HS-5 (cell line): ENCODE data around the gene NAA40.

ENCODE experiments used
- DNase-seq: peaks from one replicate; pipeline ENCODE4 v3.0.0-alpha.2; 2012; ENCODE audit warnings: low read depth

The NAA40 gene

GRCh38 chr11:63986932-63987513 lies 48.2 kb downstream of the NAA40 start:
- no peak for DNase-seq

GRCh38 chr11:63991558-63991957 lies 52.8 kb downstream of the NAA40 start:
- DNase-seq = no peak

DNA sequence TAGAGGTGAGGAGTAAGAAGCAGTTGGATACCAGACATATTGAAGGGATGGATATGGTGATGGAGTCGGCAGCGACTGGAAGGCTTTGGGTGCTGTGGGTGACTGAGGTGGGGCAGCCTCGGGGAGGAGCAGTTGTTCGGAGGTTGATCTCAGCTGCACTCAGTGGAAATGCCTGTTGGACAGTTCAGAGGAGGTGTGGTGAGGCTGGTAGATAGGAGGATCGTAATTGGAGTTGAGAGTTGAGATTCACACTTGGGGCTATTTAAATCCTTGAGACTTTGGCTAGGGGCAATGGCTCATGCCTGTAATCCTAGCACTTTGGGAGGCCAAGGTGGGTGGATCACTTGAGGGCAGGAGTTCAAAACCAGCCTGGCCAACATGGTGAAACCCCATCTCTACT lies 54.3 kb downstream of the NAA40 start:
- no peak for DNase-seq

- DNase-seq = no peak
Measured at GRCh38 chr11:63993993-63994392, 55.2 kb downstream of the NAA40 start.

GRCh38 chr11:63996512-63996911 lies 57.7 kb downstream of the NAA40 start:
- DNase-seq = no peak

DNA sequence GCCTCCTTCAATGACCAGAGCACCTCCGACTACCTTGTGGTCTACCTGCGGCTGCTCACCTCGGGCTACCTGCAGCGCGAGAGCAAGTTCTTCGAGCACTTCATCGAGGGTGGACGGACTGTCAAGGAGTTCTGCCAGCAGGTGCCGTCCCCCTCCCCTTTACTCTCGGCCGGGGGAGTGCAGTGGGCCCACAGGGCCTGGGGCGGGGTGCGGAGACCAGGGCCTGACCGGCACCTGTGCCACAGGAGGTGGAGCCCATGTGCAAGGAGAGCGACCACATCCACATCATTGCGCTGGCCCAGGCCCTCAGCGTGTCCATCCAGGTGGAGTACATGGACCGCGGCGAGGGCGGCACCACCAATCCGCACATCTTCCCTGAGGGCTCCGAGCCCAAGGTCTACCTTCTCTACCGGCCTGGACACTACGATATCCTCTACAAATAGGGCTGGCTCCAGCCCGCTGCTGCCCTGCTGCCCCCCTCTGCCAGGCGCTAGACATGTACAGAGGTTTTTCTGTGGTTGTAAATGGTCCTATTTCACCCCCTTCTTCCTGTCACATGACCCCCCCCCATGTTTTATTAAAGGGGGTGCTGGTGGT lies 58.4 kb downstream of the NAA40 start:
- no peak for DNase-seq

DNA sequence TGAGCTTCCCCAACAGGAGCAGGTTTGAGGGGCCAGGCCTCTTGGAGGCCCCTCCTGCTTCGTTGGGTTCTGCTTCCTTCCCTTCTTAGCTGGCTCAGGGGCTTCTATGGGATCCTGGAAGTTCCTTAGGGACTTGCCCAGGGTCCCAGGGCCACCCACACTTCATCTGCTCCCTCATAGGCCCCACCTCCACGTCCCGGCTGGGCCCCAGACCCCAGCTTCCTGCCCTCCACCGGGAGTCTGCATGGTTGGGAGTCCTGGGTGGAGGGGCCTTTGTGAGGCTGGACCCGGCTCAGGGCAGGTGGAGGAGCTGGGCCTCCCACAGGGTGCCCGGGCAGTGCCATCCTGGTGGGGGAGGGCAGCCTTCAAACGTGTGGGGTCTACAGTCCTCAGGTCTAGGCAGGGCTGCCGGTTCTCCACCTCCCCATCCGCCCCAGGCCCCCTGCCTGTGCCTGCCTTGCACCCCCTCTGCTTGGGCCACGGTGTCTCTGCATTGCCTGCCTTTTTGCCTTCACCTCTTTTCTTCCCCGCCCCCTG lies 59.1 kb downstream of the NAA40 start:
- DNase-seq = no peak

DNA sequence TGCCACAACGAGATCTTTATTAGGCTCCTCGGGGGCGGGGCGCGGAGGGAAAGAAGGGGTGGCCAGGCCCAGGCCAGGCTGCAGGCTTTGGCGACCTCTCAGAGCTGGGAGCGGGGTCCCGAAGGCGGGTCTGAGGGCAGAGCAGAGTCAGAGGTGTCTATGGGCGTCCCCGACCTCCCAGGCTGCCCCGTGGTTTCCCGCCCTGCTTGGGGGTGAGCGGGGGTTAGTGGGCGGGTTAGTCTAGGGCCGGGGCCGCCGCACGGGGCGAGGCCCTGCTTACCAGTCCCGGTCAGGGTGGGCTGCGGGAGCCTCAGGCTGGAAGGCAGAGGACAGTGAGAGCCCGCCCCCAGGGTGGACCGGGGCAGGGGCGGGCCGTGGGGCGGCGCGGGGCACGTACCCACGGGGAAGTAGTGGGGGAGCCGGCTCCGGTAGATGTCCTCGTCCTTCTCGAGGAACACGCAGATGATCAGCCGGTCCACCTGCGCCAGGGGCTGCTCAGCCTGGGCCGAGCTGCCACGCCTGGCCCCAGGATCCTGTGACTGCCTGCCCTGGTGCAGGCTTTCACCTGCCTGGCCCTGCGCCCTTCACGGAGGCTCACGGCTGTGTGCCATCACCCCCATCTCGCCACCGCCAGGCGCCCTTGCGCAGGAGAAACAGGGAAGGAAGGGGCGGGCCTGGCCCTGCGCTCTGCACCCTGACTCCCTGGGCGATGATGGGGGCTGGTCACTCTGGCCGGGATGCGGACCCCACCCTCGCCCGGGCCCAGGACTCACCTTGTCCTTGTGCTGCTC lies 60.0 kb downstream of the NAA40 start:
- DNase-seq = no peak

GRCh38 chr11:63999349-64000025 lies 60.7 kb downstream of the NAA40 start:
- no peak for DNase-seq

- DNase-seq = no peak
Measured at GRCh38 chr11:64000026-64000739, 61.4 kb downstream of the NAA40 start.

GRCh38 chr11:64000740-64001483 lies 62.1 kb downstream of the NAA40 start:
- no peak for DNase-seq

- no peak for DNase-seq
Measured at GRCh38 chr11:64001484-64002420, 63.0 kb downstream of the NAA40 start.

GRCh38 chr11:64003807-64004589 lies 65.2 kb downstream of the NAA40 start:
- DNase-seq = no peak

GRCh38 chr11:64004590-64004984 lies 65.8 kb downstream of the NAA40 start:
- no peak for DNase-seq

- no peak for DNase-seq
Measured at GRCh38 chr11:64005691-64006090, 66.9 kb downstream of the NAA40 start.

- DNase-seq = no peak
Measured at GRCh38 chr11:64006398-64006797, 67.6 kb downstream of the NAA40 start.
